CD4-positive, alpha-beta T cell treated with Interleukin-6 at 100 ng/mL for 8 hours (primary cell): ENCODE measurements around the gene TMEM89.

Experiments used
- DNase-seq: peaks from one replicate; pipeline ENCODE4 v3.0.0-alpha.2; 2020; ENCODE audit warnings: mixed read lengths, low spot score

The TMEM89 gene

GRCh38 chr3:48587686-48588085 is 33.9 kb downstream of the TMEM89 start:
- DNase-seq, result no peak

GRCh38 chr3:48585411-48585810 is 36.2 kb downstream of the TMEM89 start:
- no peak for DNase-seq

GRCh38 chr3:48584836-48585235 is 36.7 kb downstream of the TMEM89 start:
- DNase-seq, result no peak

DNA sequence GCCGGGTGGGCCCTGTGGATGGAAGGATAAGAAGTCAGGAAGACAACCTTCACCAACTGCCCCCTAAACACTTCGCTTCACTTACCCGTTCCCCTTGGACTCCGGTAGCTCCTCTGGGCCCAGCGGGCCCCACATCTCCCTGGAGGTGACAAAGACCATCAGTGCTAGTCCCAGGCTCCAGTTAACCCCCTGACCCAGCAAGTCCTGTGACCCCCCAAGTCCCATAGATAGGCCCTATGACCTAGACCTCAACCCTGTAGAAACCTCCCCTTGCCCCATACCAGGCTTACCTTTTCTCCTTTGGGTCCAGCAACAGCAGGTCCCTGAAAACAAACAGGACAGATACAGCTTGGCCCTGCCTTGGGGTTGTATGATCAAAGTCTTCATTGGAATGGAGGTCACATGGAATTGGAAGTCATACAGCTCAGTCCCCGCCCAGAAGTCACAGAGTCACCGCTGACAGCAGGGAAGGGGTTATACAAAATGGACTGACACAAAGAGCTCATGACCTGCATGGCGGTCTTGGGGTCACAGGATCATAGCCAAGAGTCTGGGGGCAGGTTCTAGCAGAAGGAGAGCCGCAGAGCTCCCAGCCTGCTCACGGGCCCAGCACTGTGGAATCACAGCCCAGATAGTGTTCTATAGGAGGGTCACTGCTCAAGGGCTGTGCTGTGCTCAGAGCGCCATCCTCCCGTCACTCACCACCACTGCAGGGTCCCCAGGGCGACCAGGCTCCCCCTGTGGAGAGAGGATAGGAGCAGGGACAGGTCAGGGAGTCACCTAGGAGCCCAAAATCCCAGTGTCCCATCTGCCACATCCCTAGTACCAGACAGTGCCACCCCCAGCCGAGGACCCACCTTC is 39.7 kb downstream of the TMEM89 start:
- DNase-seq, result no peak

DNA sequence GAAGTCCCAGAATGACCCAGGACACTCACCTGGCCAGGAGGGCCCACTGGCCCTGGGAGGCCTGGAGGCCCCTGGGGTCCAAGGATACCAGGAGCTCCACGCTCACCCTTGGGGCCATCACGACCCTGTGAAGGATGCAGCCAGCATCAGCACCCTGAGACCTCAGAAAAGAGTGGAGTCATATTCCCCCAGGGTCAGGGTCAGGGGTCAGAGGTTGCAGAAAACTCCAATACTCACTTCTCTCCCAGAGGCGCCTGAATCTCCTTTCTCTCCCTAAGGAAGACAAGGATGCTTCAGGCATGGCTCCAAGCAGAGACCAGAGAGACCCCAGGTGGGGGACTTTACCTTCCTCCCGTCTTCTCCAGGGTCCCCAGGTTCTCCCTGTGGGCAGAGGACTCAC is 44.9 kb downstream of the TMEM89 start:
- DNase-seq, result no peak

- DNase-seq, result no peak
These were observed 46.2 kb downstream of the TMEM89 start for GRCh38 chr3:48575366-48575765.

GRCh38 chr3:48573973-48574585 is 47.5 kb downstream of the TMEM89 start:
- no peak for DNase-seq

DNA sequence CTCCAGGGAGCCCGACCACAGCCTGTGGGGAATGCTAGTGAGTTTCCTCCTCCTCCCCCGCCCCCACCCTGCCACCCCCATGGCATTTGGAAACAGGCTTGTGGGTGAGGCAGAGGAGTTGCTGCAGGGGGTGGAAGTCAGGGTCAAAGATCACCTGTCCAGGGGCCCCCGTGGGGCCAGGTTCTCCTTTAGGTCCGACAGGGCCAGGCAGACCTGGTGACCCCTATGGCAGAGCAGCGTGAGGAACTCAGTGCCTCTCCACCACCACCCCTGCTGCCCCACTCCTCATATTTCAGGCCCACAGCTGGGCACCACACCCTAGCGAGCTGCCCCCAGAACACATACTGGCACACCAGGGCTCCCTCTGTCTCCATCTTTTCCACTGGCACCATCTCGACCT is 49.1 kb downstream of the TMEM89 start:
- DNase-seq, result no peak

- DNase-seq, result no peak
These were observed 49.6 kb downstream of the TMEM89 start for GRCh38 chr3:48571938-48572337.
